MCF 10A (cell line): ENCODE data around the gene PRPF38B. TPM values are rescaled to one million over a fixed set of nuclear protein-coding genes. Genes with fewer than 3 reads are reported as not detected.

ENCODE experiments used
- BruUV-seq: library from RNA; stranded (reverse); fragments of 400-500 nt; replicated peaks from 2 replicates; lab custom pipeline; 2021; lab: Mats Ljungman, UMichigan
- CTCF ChIA-PET: fragments of 300-600 bp; sonication (Branson Sonifier 250); formaldehyde crosslinking; extraction: SDS; loops from one replicate; lab custom pipeline; 2021; ENCODE audit warnings: antibody characterized with exemption, inconsistent platforms; lab: Yijun Ruan, JAX
- POLR2A ChIA-PET: fragments of 300-600, 350-650 bp; sonication (Branson Sonifier 250); formaldehyde crosslinking; extraction: SDS; loops from one replicate; lab custom pipeline; 2020; ENCODE audit warnings: antibody characterized with exemption, inconsistent platforms; lab: Yijun Ruan, JAX
- DNase-seq: peaks from one replicate; pipeline ENCODE4 v3.0.0-alpha.2; 2018; ENCODE audit not compliant: unreplicated experiment
- H3K27ac Mint-ChIP-seq: one replicate; pipeline ENCODE4 v1.8.0; 2022; ENCODE audit warnings: mild to moderate bottlenecking, low read depth, mixed read lengths; ENCODE audit not compliant: unreplicated experiment
- H3K27me3 Mint-ChIP-seq: one replicate; pipeline ENCODE4 v1.8.0; 2022; ENCODE audit warnings: mixed read lengths; ENCODE audit not compliant: insufficient read depth, unreplicated experiment
- H3K36me3 Mint-ChIP-seq: one replicate; pipeline ENCODE4 v1.8.0; 2022; ENCODE audit warnings: mild to moderate bottlenecking, moderate library complexity, mixed read lengths; ENCODE audit not compliant: insufficient read depth, unreplicated experiment
- H3K4me1 Mint-ChIP-seq: one replicate; pipeline ENCODE4 v1.8.0; 2022; ENCODE audit warnings: mixed read lengths; ENCODE audit not compliant: insufficient read depth, unreplicated experiment
- H3K4me3 Mint-ChIP-seq: one replicate; pipeline ENCODE4 v1.8.0; 2022; ENCODE audit warnings: mild to moderate bottlenecking, moderate library complexity, mixed read lengths; ENCODE audit not compliant: unreplicated experiment
- H3K9me3 Mint-ChIP-seq: one replicate; pipeline ENCODE4 v1.8.0; 2022; ENCODE audit warnings: mixed read lengths; ENCODE audit not compliant: unreplicated experiment
- CTCF ChIP-seq: fragments of 200-600 bp; IDR thresholded peaks from one replicate; pipeline ENCODE4 v1.8.0; 2022; ENCODE audit warnings: antibody characterized with exemption, mild to moderate bottlenecking; ENCODE audit not compliant: unreplicated experiment
- intact Hi-C: fragments of 100-400 bp; cut with micrococcal nuclease; formaldehyde crosslinking; loops from 2 replicates; pipeline ENCODE4 v1.14.1; 2022
- total RNA-seq: library from RNA; stranded (reverse); gene quantifications from 2 replicates; pipeline ENCODE4 v1.2.3, GENCODE V29; 2022

PRPF38B gene
- total RNA-seq, 1 experiment from 2014 or later = 65.3 TPM

GRCh38 chr1:108745980-108746381 is 53.9 kb downstream of the PRPF38B start:
- H3K27me3 Mint-ChIP-seq = no peaks in the 10 kb centered on the region
- peaks cover 12% of the 10 kb centered on the region for H3K4me1 Mint-ChIP-seq
- no peak for DNase-seq
- no peak for TF ChIP-seq CTCF
- H3K4me3 Mint-ChIP-seq = peak overlapping the region; percentile 92
- ChIA-PET POLR2A (interaction anchor here (0.7 to 2.5 kb wide), 3 partner anchors 10 to 54 kb away, joined by 4 to 15 read pairs (median 11); partner anchors contain the start of gene PRPF38B), CTCF (interaction anchor here (0.7 to 1.9 kb wide), 5 partner anchors 39 to 52 kb away, joined by 3 to 9 read pairs (median 3); no protein-coding TSS in a partner anchor)
- H3K36me3 Mint-ChIP-seq = peaks cover 11% of the 10 kb centered on the region
- intact Hi-C loops = loop anchor here (1.0 to 5.0 kb wide), 7 partner anchors 25 to 233 kb away; partner anchors contain the start of gene PRPF38B
- H3K27ac Mint-ChIP-seq = peak overlapping the region; percentile 98
- no TSS peak for BruUV-seq
- H3K9me3 Mint-ChIP-seq = no peaks in the 10 kb centered on the region

DNA sequence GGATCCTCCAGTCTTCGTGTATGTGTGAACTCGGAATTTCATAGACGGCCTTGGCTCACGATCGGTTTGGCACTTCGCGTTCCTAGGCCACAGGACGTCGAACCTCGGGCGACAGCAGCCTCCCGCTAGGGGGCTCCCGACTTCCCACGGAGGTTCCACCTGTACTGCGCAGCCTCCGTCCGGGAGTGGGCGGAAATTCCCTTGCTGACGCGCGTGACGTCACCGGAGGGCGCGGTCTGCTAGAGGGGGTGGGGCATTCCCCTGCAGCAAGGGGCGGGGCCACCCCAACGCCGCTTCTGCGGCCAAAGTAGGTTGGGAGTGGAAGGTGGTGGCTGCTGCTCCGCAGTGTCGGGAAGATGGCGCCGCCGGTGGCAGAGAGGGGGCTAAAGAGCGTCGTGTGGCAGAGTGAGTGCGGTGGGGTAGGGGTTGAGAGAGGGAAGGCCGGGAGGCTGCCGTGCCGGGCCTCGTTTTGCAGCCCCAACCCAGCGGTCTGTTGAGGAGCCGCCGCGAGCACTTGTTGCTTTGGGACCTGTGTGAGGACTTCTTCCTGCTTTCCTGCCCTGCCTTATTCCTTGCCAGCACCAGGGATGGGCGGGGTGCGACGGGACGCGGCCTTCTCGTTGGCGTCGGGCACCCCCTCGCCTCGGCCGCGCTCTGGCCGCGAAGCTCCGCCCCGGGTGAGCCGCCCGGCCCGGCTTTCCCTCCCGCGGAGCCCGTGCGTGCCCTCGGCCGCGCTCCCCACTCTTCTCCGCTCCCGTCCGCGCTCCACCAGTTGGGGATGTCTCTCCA is 54.5 kb downstream of the PRPF38B start, which contains the start of gene STXBP3:
Gene STXBP3, plus strand, starts transcription at position 293 of the 789 bp plus-strand sequence. Its CDS starts 64 bp downstream, at position 357.
- Mint-ChIP-seq H3K36me3 (peaks cover 11% of the 10 kb centered on the region), H3K4me3 (peak within 1 kb of the TSS; percentile 92), H3K27ac (peak within 1 kb of the TSS; percentile 98), H3K9me3 (no peaks in the 10 kb centered on the region), H3K4me1 (peaks cover 12% of the 10 kb centered on the region), H3K27me3 (no peaks in the 10 kb centered on the region)
- no TSS peak for BruUV-seq
- CTCF ChIA-PET = interaction anchor here (0.6 to 1.9 kb wide), 5 partner anchors 18 to 595 kb away, joined by 3 to 9 read pairs (median 3); no protein-coding TSS in a partner anchor
- POLR2A ChIA-PET = interaction anchor here (0.8 to 5.4 kb wide), 16 partner anchors 10 to 155 kb away, joined by 3 to 99 read pairs (median 4); partner anchors contain the start of gene PRPF38B
- peak; percentile 89 for TF ChIP-seq CTCF
- intact Hi-C loops = loop anchor here (1.0 to 5.0 kb wide), 7 partner anchors 25 to 234 kb away; partner anchors contain the start of gene PRPF38B
- DNase-seq = peak; percentile 97

GRCh38 chr1:108747171-108747850 is 55.2 kb downstream of the PRPF38B start:
- Mint-ChIP-seq H3K4me3 (peak overlapping the region; percentile 92), H3K9me3 (no peaks in the 10 kb centered on the region), H3K4me1 (peaks cover 12% of the 10 kb centered on the region), H3K36me3 (peaks cover 11% of the 10 kb centered on the region), H3K27ac (peak overlapping the region; percentile 98), H3K27me3 (no peaks in the 10 kb centered on the region)
- BruUV-seq = TSS peak; percentile 67
- intact Hi-C loops = loop anchor here (2.0 to 5.0 kb wide), 3 partner anchors 80 to 235 kb away; no protein-coding TSS in a partner anchor
- ChIA-PET POLR2A (interaction anchor here (0.7 to 5.4 kb wide), 17 partner anchors 10 to 1387 kb away, joined by 3 to 99 read pairs (median 3); partner anchors contain the start of gene PRPF38B), CTCF (interaction anchor here (0.5 to 0.9 kb wide), 5 partner anchors 19 to 169 kb away, joined by 3 to 4 read pairs (median 3); no protein-coding TSS in a partner anchor)
- peak; percentile 87 for DNase-seq
- no peak for TF ChIP-seq CTCF
